ENCODE measurements around the gene GAREM1. TPM values are rescaled to one million over a fixed set of nuclear protein-coding genes. Genes with fewer than 3 reads are reported as not detected.

The GAREM1 gene
- total and polyA plus RNA-seq, 7 donors = 2.3 to 10.3 (median 7.2) TPM

DNA sequence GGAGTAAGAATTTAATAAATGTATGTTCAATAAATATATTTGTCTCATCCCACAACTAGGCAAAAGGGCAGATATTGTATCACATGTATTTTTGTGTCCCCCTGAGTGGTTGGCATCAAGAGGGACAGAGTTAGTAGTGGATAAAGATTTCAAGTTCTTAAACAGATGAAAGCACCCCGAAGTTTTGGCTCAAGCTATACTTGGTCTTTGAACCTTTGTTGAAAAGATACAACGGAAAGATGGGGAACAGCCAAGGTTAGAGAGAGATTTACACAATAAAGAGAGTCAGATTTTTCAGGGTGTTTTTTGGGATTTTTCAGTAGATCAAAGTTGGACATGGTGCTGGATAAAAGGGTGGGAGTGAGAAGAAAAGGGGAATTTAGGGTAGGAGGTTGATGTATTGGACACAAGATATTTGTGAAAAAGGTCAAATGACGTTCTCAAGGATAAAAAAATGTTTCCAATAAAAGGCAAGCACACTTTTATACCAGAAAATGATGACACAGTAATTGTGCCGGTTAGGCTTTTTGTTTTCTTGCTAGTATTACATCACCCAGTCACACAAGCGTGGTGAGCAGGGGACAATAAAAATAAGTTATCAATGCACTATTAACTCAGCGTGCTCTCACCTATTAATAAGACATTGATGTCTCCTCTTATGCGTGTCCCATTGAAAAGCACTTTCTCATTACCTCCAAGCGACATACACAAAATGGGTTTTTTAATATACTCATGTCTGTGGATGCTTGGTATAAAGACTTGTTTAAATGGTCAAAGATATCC, 221.3 kb downstream of the GAREM1 start:
- ATAC-seq (no peak), DNase-seq (no peak)
- WGBS, 3 donors = 83 to 90% (median 86%) methylated on average over 8 of the region's 8 CpGs
- TF ChIP-seq CTCF (IDR thresholded peaks at IDR 0.05) = no peak
- Histone ChIP-seq H3K27me3 (ENCODE audit: insufficient read depth in 3 of 3, low read length in 2 of 3) (no peaks in the 10 kb centered on the region), H3K27ac (no peak overlapping the region), H3K4me1 (no peaks in the 10 kb centered on the region), H3K36me3 (ENCODE audit: insufficient read depth in 1 of 2, low read depth in 1 of 2) (no peaks in the 10 kb centered on the region), H3K4me3 (no peak overlapping the region), H3K9me3 (no peaks in the 10 kb centered on the region)
- intact Hi-C loops (cut with DNase I) = no loop called here

DNA sequence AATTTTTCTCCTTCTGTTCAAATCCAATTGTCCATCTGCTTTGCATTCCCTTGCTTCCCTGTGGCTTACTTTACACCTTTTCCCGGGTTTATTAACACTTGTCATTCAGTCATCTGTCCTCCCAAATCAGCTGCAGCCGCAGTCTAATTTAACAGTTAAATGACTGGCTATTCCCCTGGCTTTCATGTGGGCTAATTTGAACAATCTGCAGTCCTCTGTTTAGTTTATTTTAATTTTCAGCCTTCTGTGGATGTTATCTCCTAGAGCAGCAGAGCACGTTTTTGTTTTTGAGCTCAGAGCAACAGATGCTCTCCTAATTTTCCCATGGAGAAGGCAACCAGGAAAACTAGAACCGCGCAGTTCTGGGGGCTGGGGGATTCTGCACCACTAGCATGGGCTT, 225.8 kb downstream of the GAREM1 start:
- Histone ChIP-seq H3K27ac (no peak overlapping the region), H3K4me1 (no peaks in the 10 kb centered on the region), H3K27me3 (ENCODE audit: insufficient read depth in 3 of 3, low read length in 2 of 3) (no peaks in the 10 kb centered on the region), H3K9me3 (no peaks in the 10 kb centered on the region), H3K4me3 (no peak overlapping the region), H3K36me3 (ENCODE audit: insufficient read depth in 1 of 2, low read depth in 1 of 2) (no peaks in the 10 kb centered on the region)
- no peak for TF ChIP-seq CTCF (IDR thresholded peaks at IDR 0.05)
- intact Hi-C loops (cut with DNase I) = no loop called here
- 65 to 71% (median 67%) methylated on average over 5 of the region's 5 CpGs for WGBS, 3 donors
- DNase-seq = no peak
- ATAC-seq = no peak

GRCh38 chr18:32243358-32243757, 227.3 kb downstream of the GAREM1 start:
- no peak overlapping the region for H3K4me3 ChIP-seq
- H3K36me3 ChIP-seq (ENCODE audit: insufficient read depth in 1 of 2, low read depth in 1 of 2) = no peaks in the 10 kb centered on the region
- no peak for TF ChIP-seq CTCF (IDR thresholded peaks at IDR 0.05)
- no peaks in the 10 kb centered on the region for H3K4me1 ChIP-seq
- H3K9me3 ChIP-seq = no peaks in the 10 kb centered on the region
- H3K27ac ChIP-seq = no peak overlapping the region
- intact Hi-C loops (cut with DNase I) = no loop called here
- no peaks in the 10 kb centered on the region for H3K27me3 ChIP-seq (ENCODE audit: insufficient read depth in 3 of 3, low read length in 2 of 3)
- ATAC-seq (no peak), DNase-seq (no peak)
- 38 to 47% (median 39%) methylated on average over 6 of the region's 6 CpGs for WGBS, 3 donors

- Histone ChIP-seq H3K4me1 (no peaks in the 10 kb centered on the region), H3K27ac (no peak overlapping the region), H3K36me3 (ENCODE audit: insufficient read depth in 1 of 2, low read depth in 1 of 2) (no peaks in the 10 kb centered on the region), H3K4me3 (no peak overlapping the region), H3K9me3 (no peaks in the 10 kb centered on the region), H3K27me3 (ENCODE audit: insufficient read depth in 3 of 3, low read length in 2 of 3) (no peaks in the 10 kb centered on the region)
- intact Hi-C loops (cut with DNase I) = no loop called here
- no peak for DNase-seq
- WGBS, 3 donors = 84 to 90% (median 89%) methylated on average over 2 of the region's 2 CpGs
- no peak for ATAC-seq
- no peak for TF ChIP-seq CTCF (IDR thresholded peaks at IDR 0.05)
Observed at GRCh38 chr18:32242395-32242794, 228.3 kb downstream of the GAREM1 start.

Measured in psoas muscle (tissue), 8 donors.